Upper lobe of left lung (tissue), 6 donors: ENCODE results near the gene SEC14L6. TPM values are rescaled to one million over a fixed set of nuclear protein-coding genes. Genes with fewer than 3 reads are reported as not detected.

Source experiments
- ATAC-seq, 2 donors: fragments of 200-7000 bp; cut with Tn5 transposase; one replicate each; pipeline ENCODE4 v1.9.1; 2022; ENCODE audit warnings: mild to moderate bottlenecking in 2 of 2, moderate library complexity in 2 of 2; ENCODE audit not compliant: low FRiP score in 2 of 2
- DNase-seq, 2 donors: peaks; one replicate each; pipeline ENCODE4 v3.0.0-alpha.2; 2019 to 2020
- H3K27ac ChIP-seq, 4 donors: fragments of 200-600 bp; sonication (generic); one replicate each; pipeline ENCODE4 v1.5.1; 2016 to 2019
- H3K27me3 ChIP-seq, 4 donors: fragments of 200-600 bp; sonication (generic); one replicate each; pipeline ENCODE4 v1.5.1; 2017 to 2019
- H3K36me3 ChIP-seq, 4 donors: fragments of 200-600 bp; sonication (generic); one replicate each; pipeline ENCODE4 v1.5.1; 2016 to 2019
- H3K4me1 ChIP-seq, 4 donors: fragments of 200-600 bp; sonication (generic); one replicate each; pipeline ENCODE4 v1.5.1; 2018 to 2019
- H3K4me3 ChIP-seq, 4 donors: fragments of 200-600 bp; sonication (generic); one replicate each; pipeline ENCODE4 v1.5.1; 2017 to 2019; ENCODE audit warnings: mild to moderate bottlenecking in 2 of 4, moderate library complexity in 1 of 4
- H3K9me3 ChIP-seq, 4 donors: fragments of 200-600 bp; sonication (generic); one replicate each; pipeline ENCODE4 v1.5.1; 2018 to 2019
- CTCF ChIP-seq, 6 experiments: fragments of 450-650 bp in 4 of 6; fragments of 200-600 bp in 2 of 6; sonication (generic) in 2 of 6; IDR thresholded peaks; one replicate each; pipeline ENCODE4 v1.5.1; 2016 to 2019; ENCODE audit warnings: antibody characterized with exemption in 6 of 6
- EP300 ChIP-seq, 4 donors: sonication (generic); formaldehyde crosslinking; IDR thresholded peaks; one replicate each; pipeline ENCODE4 v1.5.1; 2017; ENCODE audit warnings: antibody characterized with exemption in 4 of 4, control low read depth in 2 of 4
- POLR2A ChIP-seq, 4 donors: fragments of 450-650 bp; IDR thresholded peaks; one replicate each; pipeline ENCODE4 v1.5.1; 2016 to 2017; ENCODE audit warnings: antibody characterized with exemption in 4 of 4, mild to moderate bottlenecking in 2 of 4
- POLR2AphosphoS5 ChIP-seq, 2 donors: sonication (generic); formaldehyde crosslinking; IDR thresholded peaks; one replicate each; pipeline ENCODE4 v1.5.1; 2017; ENCODE audit warnings: antibody characterized with exemption in 2 of 2
- WGBS, 2 donors: methylation state at CpG; one replicate each; pipeline ENCODE4 v1.1.5; 2017 to 2018; 5-methylcytosine and 5-hydroxymethylcytosine counted together
- total RNA-seq, 6 donors: library from RNA; depleted of rRNA in 4 of 6; stranded (reverse); fragments of >200 nt in 4 of 6; gene quantifications; one replicate each; pipeline versions ENCODE4 v1.1.0 to v1.2.1, GENCODE V29; 2016 to 2021
- donor health status: DM: no; HTN: no; CAD: no; lungs with moderate emphysema.
- donor health status: DM: no; HTN: yes; CAD: no; lungs with severe emphysema.

The SEC14L6 gene
- total RNA-seq, 6 donors from 2014 or later: 11.4 to 41.3 (median 20.9) TPM

- no peaks in the 10 kb centered on the region for H3K9me3 ChIP-seq
- WGBS, 2 donors: 70 to 71% methylated on average over 6 of the region's 6 CpGs
- DNase-seq (no peak), ATAC-seq (peak in 1 of 2 donors; percentile 44)
- TF ChIP-seq POLR2AphosphoS5 (IDR thresholded peaks at IDR 0.05) (no peak), EP300 (IDR thresholded peaks at IDR 0.05) (no peak), POLR2A (IDR thresholded peaks at IDR 0.05) (no peak), CTCF (IDR thresholded peaks at IDR 0.05) (no peak)
- peaks cover 0 to 3% (median 1%) of the 10 kb centered on the region in 4 donors for H3K4me1 ChIP-seq
- H3K27me3 ChIP-seq: no peaks in the 10 kb centered on the region
- no peaks in the 10 kb centered on the region for H3K36me3 ChIP-seq
- H3K4me3 ChIP-seq: no peak overlapping the region
- H3K27ac ChIP-seq: no peak overlapping the region
Measured at GRCh38 chr22:30516273-30516672, 30.3 kb downstream of the SEC14L6 start.

DNA sequence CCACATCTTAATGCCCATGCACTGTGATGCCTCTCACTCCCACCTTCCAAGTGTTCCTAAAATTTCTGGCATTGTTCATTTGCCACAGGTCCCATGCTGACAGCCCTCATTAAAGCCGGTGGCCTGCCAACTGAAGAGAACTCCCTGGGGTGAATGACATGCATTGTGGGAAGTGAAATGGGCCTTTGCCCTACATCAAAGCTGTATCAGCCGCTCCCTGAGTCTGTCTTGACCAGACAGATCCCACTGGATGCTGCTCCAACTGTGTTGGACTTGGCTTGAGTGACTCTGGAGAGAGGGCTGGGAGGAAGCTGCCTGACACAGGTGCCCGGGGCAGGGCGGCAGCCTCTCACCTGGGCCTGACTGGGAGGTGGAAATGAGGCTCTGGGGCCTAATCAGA is 32.3 kb downstream of the SEC14L6 start:
- Histone ChIP-seq H3K36me3 (no peaks in the 10 kb centered on the region), H3K27ac (no peak overlapping the region), H3K4me1 (peaks cover 0 to 4% (median 1%) of the 10 kb centered on the region in 4 donors), H3K27me3 (no peaks in the 10 kb centered on the region), H3K9me3 (no peaks in the 10 kb centered on the region), H3K4me3 (no peak overlapping the region)
- ATAC-seq (no peak), DNase-seq (no peak)
- TF ChIP-seq POLR2A (IDR thresholded peaks at IDR 0.05) (no peak), CTCF (IDR thresholded peaks at IDR 0.05) (no peak), EP300 (IDR thresholded peaks at IDR 0.05) (no peak), POLR2AphosphoS5 (IDR thresholded peaks at IDR 0.05) (no peak)
- 71 to 91% methylated on average over 1 to 4 of the region's 4 CpGs for WGBS, 2 donors

- TF ChIP-seq EP300 (IDR thresholded peaks at IDR 0.05) (no peak), POLR2A (IDR thresholded peaks at IDR 0.05) (no peak), POLR2AphosphoS5 (IDR thresholded peaks at IDR 0.05) (no peak), CTCF (IDR thresholded peaks at IDR 0.05) (no peak)
- Histone ChIP-seq H3K4me3 (no peak overlapping the region), H3K9me3 (no peaks in the 10 kb centered on the region), H3K4me1 (peaks cover 0 to 4% (median 1%) of the 10 kb centered on the region in 4 donors), H3K27me3 (no peaks in the 10 kb centered on the region), H3K27ac (no peak overlapping the region), H3K36me3 (no peaks in the 10 kb centered on the region)
- no peak for ATAC-seq
- no peak for DNase-seq
- 89 to 95% methylated on average over 3 to 6 of the region's 6 CpGs for WGBS, 2 donors
Measured at GRCh38 chr22:30513462-30513861, 33.1 kb downstream of the SEC14L6 start.

DNA sequence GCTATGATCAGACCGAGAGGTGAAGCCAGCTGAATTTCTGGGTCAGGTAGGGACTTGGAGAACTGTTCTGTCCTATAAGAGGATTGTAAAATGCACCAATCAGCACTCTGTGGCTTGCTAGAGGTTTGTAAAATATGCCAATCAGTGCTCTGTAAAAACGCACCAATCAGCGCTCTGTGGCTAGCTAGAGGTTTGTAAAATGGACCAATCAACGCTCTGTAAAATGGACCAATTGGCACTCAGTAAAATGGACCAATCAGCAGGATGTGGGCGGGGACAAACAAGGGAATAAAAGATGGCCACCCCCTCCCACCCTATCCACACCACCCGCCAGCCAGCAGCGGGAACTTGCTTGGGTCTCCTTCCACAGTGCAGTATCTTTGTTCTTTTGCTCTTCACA is 34.6 kb downstream of the SEC14L6 start:
- H3K27ac ChIP-seq: no peak overlapping the region
- no peak for ATAC-seq
- no peak overlapping the region for H3K4me3 ChIP-seq
- H3K9me3 ChIP-seq: no peaks in the 10 kb centered on the region
- WGBS, 2 donors: 93 to 95% methylated on average over 7 of the region's 7 CpGs
- H3K4me1 ChIP-seq: peaks cover 0 to 4% (median 1%) of the 10 kb centered on the region in 4 donors
- no peaks in the 10 kb centered on the region for H3K27me3 ChIP-seq
- no peak for DNase-seq
- H3K36me3 ChIP-seq: no peaks in the 10 kb centered on the region
- TF ChIP-seq CTCF (IDR thresholded peaks at IDR 0.05): no peak
- TF ChIP-seq POLR2AphosphoS5 (IDR thresholded peaks at IDR 0.05): no peak
- TF ChIP-seq EP300 (IDR thresholded peaks at IDR 0.05): no peak
- no peak for TF ChIP-seq POLR2A (IDR thresholded peaks at IDR 0.05)

DNA sequence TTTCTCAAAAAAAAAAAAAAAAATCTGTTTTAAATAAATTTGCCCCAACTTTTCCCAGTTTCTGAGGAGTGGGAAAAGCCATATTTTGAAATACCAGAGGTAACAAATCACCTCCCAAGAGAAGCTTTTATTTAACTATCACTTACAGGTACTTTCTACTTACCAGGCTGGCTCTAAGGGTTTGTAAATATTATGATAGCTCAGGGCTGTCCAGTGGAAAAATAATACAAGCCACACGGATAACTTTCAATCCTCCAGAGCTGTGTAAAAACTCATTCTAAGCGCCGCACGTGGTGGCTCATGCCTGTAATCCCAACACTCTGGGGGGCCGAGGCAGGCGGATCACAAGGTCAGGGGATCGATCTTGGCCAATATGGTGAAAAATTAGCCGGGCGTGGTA is 35.4 kb downstream of the SEC14L6 start:
- H3K36me3 ChIP-seq: no peaks in the 10 kb centered on the region
- H3K27ac ChIP-seq: peak overlapping the region in 2 of 4 donors; percentile 20 to 61
- no peaks in the 10 kb centered on the region for H3K27me3 ChIP-seq
- no peaks in the 10 kb centered on the region for H3K9me3 ChIP-seq
- peak in 1 of 2 donors; percentile 70 for ATAC-seq
- TF ChIP-seq EP300 (IDR thresholded peaks at IDR 0.05) (no peak), POLR2AphosphoS5 (IDR thresholded peaks at IDR 0.05) (no peak)
- peaks cover 0 to 4% (median 1%) of the 10 kb centered on the region in 4 donors for H3K4me1 ChIP-seq
- DNase-seq: no peak
- 43 to 45% methylated on average over 9 of the region's 9 CpGs for WGBS, 2 donors
- H3K4me3 ChIP-seq: no peak overlapping the region
